ENCODE measurements around the gene CDC42BPG.
A peak's percentile ranks its signal among the peaks of the same experiment; 100 is the strongest.

Gene CDC42BPG

GRCh38 chr11:64844330-64845128 is at the start of gene CDC42BPG:
Gene CDC42BPG (minus strand): TSS chr11:64844653. CDS start chr11:64844569, 84 bp downstream.
- peak in 4 of 14 donors; percentile 12 to 37 (median 16) for DNase-seq

DNA sequence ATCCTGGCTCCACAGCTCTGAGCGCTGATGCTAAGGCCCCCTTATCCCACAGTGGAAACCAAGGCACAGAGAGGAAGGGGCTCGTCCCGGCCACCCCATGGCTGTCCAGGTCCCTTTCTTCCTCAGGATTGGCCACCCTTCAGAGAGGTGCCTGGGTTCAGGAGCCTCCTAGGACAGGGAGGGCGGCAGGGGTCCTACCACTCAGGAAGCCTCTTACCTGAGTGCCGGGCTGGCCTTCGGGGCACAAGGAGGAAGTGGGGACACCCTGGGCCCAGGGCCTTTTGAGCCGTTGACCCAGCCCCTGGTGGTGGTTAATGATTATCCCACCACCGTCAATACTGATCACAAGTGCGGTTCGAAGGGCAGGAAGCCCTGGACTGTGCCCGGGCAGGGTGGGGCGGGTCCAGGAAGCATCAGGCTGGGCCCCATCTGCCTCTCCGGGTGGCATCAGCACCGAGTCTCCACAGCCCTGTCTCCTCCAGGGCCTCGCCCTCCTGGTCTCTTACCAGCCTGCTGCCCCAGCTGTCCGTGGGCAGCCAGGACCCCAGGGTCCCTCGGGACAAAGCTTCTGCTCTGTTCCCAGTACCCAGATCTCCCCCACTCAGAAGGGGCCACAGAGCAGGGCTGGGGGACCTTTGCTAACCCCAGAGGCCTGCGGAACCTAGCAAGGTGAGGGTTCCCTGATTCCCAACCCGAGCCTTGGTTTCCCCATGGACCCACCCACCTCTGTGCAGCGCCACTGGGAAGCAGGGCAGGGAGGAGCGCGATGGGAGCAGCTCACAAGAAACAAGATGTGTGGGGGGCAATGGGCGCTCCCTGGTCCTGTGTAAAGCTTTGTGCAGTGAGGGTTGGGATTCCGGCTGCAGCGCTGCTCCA is 49.0 kb upstream of the CDC42BPG start:
- DNase-seq = no peak

DNA sequence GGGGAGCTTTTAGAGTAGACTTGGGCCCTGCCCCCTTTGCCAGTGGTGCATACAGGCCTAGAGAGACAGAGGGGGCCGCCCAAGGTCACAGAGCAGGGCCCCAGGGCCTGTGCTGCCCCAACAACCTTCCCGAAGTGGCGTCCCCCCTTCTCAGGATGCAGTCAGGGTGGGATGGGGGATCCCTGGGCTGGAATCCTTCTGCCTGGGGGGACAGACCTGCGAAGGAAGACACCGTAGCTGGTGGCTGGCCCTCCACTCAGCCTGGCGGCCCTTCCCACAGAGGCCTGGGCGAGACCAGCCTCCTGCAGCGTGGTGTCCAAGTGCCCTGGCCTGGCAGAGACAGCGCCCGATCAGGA is 48.4 kb upstream of the CDC42BPG start:
- no peak for DNase-seq

DNA sequence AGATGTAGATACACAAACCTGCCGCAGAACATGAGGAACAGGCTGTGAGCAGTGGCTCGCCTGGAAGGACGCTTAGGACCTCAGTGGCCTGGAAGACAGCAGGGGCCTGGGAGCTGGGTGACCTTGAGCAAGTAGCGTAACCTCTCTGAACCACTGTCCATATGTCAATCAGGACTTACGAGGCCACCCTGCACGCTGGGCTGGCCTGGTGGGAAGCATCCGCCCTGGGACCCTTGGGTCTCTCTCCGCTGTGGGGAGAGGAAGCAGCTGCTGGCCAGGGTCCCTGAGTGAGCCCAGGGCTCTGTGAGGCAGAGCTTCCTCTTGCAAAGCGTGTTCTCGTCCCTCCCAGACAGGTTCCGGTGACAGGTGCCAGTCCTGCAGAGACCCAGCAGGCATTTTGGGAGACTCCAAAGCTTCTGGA is 48.0 kb upstream of the CDC42BPG start:
- DNase-seq = peak in 1 of 14 donors; percentile 28

- no peak for DNase-seq
Measured at GRCh38 chr11:64891880-64892279, 47.4 kb upstream of the CDC42BPG start.

DNA sequence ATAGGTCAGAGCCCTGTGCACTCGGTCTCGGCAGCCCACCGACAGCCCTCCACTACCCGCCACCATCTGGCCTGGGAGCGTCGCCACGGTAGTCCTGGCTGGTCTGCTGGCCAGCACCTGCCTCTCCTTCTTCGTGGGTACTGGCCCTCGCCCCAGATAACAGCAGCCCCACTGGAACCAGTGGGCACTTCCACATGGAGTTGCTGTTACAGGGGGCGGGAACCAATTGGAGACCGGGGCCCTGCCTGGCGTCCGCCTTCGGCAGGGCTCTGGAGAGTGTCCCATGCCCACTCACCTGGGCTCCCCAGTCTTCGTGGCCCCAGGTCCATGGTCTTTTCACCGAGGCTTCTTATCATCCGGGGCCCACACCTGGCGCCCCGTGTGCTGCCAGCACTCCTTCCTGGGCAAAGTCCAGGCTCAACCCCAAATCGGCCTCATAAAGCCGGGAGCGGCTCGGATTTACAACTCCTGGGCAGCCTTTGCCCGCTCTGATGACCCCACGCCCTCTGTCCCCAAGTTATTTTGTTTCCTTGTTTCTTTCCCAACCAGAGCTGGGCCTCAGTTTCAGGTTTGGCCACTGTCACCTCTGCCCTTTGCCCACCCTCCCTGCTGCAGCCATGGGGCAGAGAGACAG is 46.9 kb upstream of the CDC42BPG start:
- no peak for DNase-seq

GRCh38 chr11:64890522-64890939 is 46.1 kb upstream of the CDC42BPG start:
- DNase-seq = peak in 1 of 14 donors; percentile 63

GRCh38 chr11:64888729-64889511 is 44.5 kb upstream of the CDC42BPG start:
- no peak for DNase-seq

DNA sequence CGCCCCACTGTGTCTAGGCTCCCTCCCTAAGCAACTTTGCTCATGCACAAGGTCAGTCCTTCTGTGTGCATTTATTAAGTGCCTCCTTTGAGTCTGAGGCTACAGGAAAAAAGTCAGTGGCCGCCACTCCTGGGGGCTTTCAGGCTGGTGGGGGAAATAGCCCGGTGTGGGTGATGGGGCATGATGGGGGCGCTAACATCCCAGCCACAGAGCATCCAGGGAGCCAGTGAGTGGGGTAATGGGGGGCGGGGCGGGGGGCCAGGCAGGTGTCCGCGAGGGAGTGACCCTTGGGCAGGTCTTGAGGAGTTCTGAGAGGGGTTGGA is 43.9 kb upstream of the CDC42BPG start:
- no peak for DNase-seq

DNA sequence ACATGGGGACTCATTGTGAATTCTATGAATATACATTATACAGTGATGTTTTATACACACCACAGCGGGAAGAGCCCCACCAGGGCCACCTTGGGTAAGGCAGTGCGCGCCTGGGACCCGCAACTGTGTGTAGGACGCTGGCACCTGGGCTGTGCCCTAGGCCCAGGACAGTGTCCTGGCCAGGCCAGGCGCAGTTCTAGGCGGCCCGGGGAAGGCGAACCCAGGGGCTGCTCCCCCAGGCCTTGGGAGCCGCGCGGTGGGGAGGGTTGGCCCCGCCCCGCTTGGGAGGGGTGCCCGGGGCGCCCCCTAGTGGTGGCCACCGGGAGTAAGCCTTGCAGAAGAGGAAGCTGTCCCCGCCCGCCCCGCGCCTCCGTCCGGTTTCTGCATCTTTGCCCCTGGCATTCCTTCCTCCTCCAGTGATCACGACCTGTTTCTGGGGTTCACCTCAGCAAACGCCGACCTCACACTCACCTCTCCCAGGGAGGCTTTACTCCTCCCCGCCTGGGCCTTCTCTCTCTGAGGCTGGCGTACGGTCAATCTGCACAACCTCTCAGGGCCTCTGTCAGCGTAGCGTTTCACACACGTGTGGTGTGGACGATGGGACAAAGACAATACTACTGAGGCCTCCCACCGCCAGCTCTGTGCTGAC is 43.4 kb upstream of the CDC42BPG start:
- DNase-seq = peak in 12 of 14 donors; percentile 44 to 84 (median 61)

DNA sequence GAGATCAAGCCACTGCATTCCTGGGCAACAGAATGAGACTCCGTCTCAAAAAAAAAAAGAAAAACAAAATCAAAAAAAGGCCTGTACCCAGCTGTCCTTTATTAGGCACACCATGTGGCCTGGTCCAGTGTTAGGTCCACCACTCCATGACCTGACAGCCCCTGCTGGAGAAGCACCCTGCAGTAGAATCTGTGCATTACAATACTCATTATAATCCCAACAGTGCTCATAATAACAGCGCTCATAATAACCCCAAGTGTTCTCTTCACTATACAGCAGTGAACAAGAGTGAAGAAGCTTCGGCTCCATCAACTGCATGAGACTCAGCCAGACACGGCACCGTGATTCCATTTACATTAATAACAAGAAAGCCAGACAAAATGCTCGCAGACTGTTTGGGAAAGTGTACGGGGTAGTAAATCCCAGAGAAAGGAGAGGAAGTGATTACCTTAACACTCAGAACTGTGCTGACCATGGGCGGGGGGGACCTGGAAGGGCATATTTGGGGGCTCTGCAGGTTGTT is 42.8 kb upstream of the CDC42BPG start:
- no peak for DNase-seq

- DNase-seq = no peak
Measured at GRCh38 chr11:64885367-64886286, 41.2 kb upstream of the CDC42BPG start.

- DNase-seq = no peak
Measured at GRCh38 chr11:64884019-64884418, 39.6 kb upstream of the CDC42BPG start.

DNA sequence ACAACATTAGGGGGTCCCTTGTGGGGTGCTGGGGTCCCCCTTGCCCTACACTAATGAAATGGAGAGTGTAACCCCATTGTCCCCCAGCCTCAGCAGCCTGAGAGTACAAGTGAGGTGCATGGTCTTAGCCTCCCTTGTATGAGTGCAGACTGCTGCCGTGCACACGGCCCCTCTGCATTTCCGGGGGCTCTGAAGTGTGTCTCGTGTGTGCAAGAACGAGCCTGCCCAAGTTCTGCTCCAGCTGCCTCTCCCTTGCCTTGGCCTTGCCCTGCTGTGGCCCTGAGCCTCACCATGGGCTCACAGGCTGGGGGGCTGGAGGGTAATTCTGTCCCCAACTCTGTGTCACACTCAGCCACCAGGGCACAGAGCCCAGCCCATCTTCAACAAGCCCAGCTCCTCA is 39.1 kb upstream of the CDC42BPG start:
- no peak for DNase-seq

- no peak for DNase-seq
Measured at GRCh38 chr11:64882243-64882642, 37.8 kb upstream of the CDC42BPG start.

GRCh38 chr11:64881476-64881875 is 37.0 kb upstream of the CDC42BPG start:
- DNase-seq = no peak

DNA sequence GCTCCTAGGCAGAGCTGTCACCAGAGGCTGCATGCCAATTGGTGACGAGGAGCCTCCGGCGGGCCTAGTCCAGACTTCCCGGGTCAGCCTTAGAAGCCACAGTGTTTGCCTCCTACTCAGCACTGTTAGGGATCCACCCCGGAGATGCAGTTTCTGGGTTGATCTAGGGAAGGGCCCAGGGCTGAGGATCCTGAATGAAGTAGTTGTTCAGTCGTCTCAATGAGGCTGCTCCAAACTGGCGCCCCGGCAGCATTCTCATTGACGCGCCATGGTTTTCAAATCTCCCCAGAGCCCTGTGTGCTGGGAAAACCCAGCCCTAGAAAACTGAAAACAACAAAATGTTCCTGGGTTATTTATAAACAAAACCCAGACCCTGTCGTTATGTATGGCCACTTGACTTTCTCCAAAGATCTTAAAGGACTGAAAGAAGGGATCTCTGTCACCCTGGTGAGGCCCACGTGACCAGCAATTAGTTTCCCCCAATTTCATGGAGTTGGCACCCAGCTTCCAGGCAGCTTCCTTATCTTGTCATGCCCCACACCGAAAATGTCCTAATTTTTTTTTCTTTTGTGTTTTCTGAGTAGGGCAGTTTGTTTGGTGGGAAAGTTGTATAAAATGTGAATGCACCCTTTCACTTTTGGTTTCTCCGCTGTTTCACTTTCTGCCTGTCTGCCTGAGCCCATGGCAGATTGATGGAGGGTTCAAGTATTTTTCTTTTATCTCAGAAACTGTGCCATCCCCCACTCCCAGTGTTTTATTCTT is 36.0 kb upstream of the CDC42BPG start:
- DNase-seq = peak in 2 of 14 donors; percentile 15 to 36

DNA sequence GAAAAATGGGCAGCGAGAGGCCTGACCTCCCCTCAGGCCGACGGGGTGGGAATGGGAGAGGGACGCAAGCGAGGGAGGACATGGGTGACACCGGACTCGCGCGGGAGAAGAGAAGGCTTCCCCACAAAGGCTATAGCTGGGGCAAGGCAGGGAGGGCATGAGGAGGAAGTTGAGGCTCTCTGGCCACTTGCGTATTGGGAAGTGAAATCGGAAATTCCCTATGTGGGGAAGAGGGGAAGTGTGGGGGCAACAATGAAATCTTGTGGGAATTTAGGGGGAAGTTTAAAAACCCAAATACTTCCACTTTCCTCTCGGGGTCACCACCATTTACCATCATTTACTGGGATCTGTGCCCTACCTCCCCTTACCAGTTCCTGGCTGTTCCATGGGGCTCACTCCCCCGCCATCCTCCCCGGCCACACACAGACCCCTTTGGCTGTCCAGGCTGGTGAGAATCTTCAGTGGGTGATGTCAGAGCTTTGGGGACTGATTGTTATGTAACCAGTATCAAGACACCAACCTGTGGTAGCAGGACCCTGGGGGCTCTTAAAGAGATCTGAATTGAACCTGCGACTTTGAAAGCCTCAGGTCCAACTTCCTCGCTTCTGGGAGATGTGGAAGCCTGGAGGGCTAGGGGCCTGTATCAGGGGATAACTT is 34.9 kb upstream of the CDC42BPG start:
- DNase-seq = peak in 6 of 14 donors; percentile 57 to 74 (median 70)

All from C1 segment of cervical spinal cord (tissue), 14 donors.